AG04450 (cell line): ENCODE measurements around the gene AFF1. TPM values are rescaled to one million over a fixed set of nuclear protein-coding genes. Genes with fewer than 3 reads are reported as not detected.

Experiments
- CTCF ChIA-PET: fragments of 300-600, 350-600 bp; formaldehyde crosslinking; extraction: SDS; loops from one replicate; lab custom pipeline; 2022; ENCODE audit warnings: antibody characterized with exemption, inconsistent platforms; lab: Charles Lee
- POLR2A ChIA-PET: fragments of 350-600 bp; formaldehyde crosslinking; extraction: SDS; loops from one replicate; lab custom pipeline; 2021; ENCODE audit warnings: antibody characterized with exemption, inconsistent platforms; lab: Yijun Ruan, JAX
- DNase-seq: peaks from one replicate; pipeline ENCODE4 v3.0.0-alpha.2; 2011; ENCODE audit warnings: low read depth, low spot score
- H3K27ac ChIP-seq: one replicate; pipeline ENCODE4 v1.5.1; 2012; ENCODE audit warnings: low read depth, low read length, control low read depth
- H3K27me3 ChIP-seq: one replicate; pipeline ENCODE4 v1.6.0; 2012; ENCODE audit warnings: low read length; ENCODE audit not compliant: control insufficient read depth, insufficient read depth
- H3K4me3 ChIP-seq: 2 replicates; pipeline ENCODE4 v1.5.1; 2011; ENCODE audit warnings: mild to moderate bottlenecking, low read depth, low read length, control low read depth
- H3K9me3 ChIP-seq: 2 replicates; pipeline ENCODE4 v1.5.1; 2012; ENCODE audit warnings: low read length; ENCODE audit not compliant: control insufficient read depth, insufficient read depth
- polyA plus RNA-seq: library from polyadenylated mRNA; depleted of rRNA; stranded (reverse); fragments of >200 nt; gene quantifications from 2 replicates; pipeline ENCODE4 v1.2.3, GENCODE V29; 2011
- TF ChIP-seq, protein P1 (sequence below): IDR thresholded peaks from 2 replicates; pipeline ENCODE4 v1.5.1; 2011; ENCODE audit warnings: low read depth, low read length, control low read depth, inconsistent platforms

Gene AFF1
- polyA plus RNA-seq, 1 experiment, result 17.2 TPM

DNA sequence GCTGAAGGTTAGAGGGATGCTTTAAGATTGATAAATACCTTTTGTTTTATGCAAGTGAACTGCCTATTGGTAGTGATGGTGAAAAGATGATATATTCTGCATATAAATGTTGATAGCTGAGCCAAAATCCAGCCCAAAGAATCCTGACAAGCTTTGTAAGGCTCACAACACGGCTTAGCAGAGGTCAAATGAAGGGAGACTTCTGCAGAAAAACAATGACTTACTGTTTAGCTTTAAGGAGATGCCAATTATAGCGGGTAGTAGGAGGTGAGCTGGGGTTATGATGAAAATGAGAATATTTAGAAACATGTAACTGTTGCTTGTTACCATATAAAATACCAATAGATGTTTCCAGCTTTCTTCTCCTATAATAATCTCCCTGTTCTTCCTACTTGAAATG lies 97.1 kb downstream of the AFF1 start:
- Histone ChIP-seq H3K9me3 (no peaks in the 10 kb centered on the region), H3K4me3 (no peak overlapping the region; the same call in 1 of the 2 replicates), H3K27ac (no peak overlapping the region), H3K27me3 (no peaks in the 10 kb centered on the region)
- TF ChIP-seq, protein P1, sequence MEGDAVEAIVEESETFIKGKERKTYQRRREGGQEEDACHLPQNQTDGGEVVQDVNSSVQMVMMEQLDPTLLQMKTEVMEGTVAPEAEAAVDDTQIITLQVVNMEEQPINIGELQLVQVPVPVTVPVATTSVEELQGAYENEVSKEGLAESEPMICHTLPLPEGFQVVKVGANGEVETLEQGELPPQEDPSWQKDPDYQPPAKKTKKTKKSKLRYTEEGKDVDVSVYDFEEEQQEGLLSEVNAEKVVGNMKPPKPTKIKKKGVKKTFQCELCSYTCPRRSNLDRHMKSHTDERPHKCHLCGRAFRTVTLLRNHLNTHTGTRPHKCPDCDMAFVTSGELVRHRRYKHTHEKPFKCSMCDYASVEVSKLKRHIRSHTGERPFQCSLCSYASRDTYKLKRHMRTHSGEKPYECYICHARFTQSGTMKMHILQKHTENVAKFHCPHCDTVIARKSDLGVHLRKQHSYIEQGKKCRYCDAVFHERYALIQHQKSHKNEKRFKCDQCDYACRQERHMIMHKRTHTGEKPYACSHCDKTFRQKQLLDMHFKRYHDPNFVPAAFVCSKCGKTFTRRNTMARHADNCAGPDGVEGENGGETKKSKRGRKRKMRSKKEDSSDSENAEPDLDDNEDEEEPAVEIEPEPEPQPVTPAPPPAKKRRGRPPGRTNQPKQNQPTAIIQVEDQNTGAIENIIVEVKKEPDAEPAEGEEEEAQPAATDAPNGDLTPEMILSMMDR, result no peak
- CTCF ChIA-PET, result interaction anchor here (0.6 kb wide), 1 partner anchor 17 kb away, joined by 5 read pairs; no protein-coding TSS in a partner anchor
- no peak for DNase-seq
- POLR2A ChIA-PET, result interaction anchor here (0.8 to 1.3 kb wide), 2 partner anchors 25 to 97 kb away, joined by 3 to 4 read pairs; partner anchors contain the start of gene AFF1

DNA sequence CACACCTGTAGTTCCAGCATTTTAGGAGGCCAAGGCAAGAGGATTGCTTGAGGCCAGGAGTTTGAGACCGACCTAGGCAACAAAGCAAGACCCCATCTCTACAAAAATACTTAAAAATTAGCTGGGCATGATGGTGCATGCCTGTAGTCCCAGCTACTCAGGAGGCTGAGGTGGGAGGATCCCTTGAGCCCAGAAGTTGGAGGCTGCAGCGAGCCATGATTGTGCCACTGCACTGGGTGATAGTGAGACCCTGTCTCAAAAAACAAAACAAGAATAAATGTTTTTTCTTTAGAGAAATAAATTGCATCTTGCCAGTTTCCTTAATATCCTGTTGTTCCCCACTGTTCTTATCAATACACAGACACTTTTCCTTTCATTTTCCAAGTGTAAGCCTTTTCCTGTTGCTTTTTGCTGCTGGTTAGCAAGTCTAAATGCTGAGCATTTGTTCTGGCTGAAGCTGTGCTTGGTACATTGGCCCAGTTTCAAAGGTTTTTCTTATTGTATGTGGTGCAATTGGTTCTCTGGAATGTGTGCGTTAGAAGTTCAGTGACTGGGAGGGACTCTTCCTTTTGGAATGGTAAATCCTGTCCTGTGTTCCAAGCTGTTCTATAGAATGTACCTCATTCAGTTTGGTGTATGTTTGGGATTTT lies 98.2 kb downstream of the AFF1 start:
- DNase-seq, result peak; percentile 42
- ChIA-PET CTCF (interaction anchor here (1.0 kb wide), 1 partner anchor 110 kb away, joined by 3 read pairs; no protein-coding TSS in a partner anchor), POLR2A (interaction anchor here (1.3 kb wide), 1 partner anchor 98 kb away, joined by 4 read pairs; the partner anchor contains the start of gene AFF1)
- Histone ChIP-seq H3K27me3 (no peaks in the 10 kb centered on the region), H3K27ac (no peak overlapping the region), H3K9me3 (no peaks in the 10 kb centered on the region), H3K4me3 (no peak overlapping the region; the same call in 1 of the 2 replicates)
- TF ChIP-seq, protein P1, result no peak

DNA sequence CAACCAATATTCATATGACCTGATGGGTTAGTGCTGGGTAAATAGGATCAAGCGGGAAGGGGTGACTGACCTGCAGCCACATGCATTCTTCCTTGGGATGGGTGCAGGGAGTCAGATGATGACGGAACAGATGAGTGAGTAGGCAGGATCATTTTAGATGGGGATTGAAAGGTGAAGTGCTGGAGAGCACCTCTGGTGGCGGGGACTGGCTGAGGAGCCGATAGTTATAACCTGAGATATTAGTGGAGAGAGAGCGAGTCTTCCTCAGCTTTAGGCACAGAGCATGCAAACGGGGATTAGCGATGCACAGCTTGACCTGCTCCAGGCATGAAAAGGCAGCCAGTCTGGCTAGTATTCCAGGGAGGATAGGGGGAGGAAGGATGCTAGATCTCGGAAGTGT lies 99.1 kb downstream of the AFF1 start:
- Histone ChIP-seq H3K27ac (no peak overlapping the region), H3K27me3 (no peaks in the 10 kb centered on the region), H3K9me3 (no peaks in the 10 kb centered on the region), H3K4me3 (no peak overlapping the region)
- CTCF ChIA-PET, result no interaction called here
- TF ChIP-seq, protein P1, result no peak
- no peak for DNase-seq
- POLR2A ChIA-PET, result no interaction called here

DNA sequence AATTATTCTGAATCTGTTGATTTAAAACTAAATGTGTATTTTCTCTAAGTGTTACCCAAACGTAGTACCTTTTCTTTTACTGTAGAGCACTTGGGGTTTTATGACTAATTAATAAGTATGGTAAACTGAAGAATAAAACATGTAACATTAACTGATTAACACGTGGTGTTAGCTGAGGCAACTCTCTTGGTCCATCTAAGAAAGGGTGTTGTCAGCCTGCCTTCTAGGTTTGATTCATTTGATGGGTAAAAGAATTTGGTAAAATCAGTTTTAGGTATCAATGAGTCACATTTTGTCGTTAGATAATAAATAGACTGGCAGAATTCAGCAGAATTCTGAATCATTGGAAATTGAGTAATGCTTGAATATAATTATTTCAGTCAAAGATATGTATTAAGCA lies 99.7 kb downstream of the AFF1 start:
- CTCF ChIA-PET, result interaction anchor here (0.7 kb wide), 1 partner anchor 100 kb away, joined by 9 read pairs; no protein-coding TSS in a partner anchor
- no peak overlapping the region for H3K27ac ChIP-seq
- H3K27me3 ChIP-seq, result no peaks in the 10 kb centered on the region
- TF ChIP-seq, protein P1, result no peak
- DNase-seq, result no peak
- POLR2A ChIA-PET, result no interaction called here
- no peaks in the 10 kb centered on the region for H3K9me3 ChIP-seq
- no peak overlapping the region for H3K4me3 ChIP-seq

DNA sequence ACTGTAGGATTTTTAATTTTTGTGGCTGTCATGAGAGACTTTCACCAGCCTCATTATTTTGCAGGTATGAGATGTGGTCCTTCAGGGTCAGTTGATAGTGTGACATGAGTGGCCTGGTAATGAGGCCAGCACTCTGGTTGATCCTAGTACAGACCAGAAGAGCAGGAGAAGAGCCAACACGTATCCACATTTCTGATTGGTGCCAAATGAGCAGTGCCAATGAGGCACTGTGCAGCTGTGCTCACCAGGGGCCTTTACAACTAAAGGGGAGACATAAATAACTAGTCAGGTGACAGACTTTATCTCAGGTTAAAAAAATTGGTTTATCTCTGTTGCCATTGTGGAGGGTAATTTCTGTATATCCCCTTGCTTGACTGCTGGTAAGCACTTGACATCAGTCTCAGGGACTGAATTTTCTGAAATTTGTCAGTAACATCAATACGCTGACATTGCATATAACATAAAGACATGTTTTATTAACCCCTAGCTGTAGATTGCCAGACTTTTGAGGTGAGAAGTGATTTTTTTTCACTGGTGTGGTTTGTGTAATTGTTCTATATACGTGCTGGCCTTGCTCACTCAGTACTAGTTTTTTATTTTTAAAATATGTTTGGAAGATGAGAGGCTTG lies 101.2 kb downstream of the AFF1 start:
- POLR2A ChIA-PET, result interaction anchor here (0.6 kb wide), 1 partner anchor 185 kb away, joined by 7 read pairs; no protein-coding TSS in a partner anchor
- Histone ChIP-seq H3K4me3 (no peak overlapping the region), H3K27ac (no peak overlapping the region), H3K9me3 (no peaks in the 10 kb centered on the region), H3K27me3 (no peaks in the 10 kb centered on the region)
- DNase-seq, result no peak
- CTCF ChIA-PET, result no interaction called here
- TF ChIP-seq, protein P1, result no peak
